ENCODE measurements around the gene AK4.

DNA sequence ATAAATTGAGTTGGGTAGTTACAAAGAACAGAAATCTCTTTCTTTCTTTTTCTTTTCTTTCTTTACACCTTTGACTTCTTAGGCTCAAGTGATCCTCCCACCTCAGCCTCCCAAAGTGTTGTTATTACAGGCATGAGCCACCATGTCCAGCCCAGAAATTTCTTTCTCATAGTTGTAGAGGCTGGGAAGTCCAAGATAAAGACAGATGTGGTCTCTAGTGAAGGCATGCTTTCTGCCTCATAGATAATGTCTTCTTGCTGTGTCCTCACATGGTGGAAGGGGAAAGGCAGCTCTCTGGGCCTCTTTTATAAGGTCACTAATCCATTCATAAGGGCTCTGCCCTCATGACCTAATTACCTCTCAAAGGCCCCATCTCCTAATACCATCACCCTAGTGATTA lies 97.3 kb downstream of the AK4 start:
- TF ChIP-seq, protein P1, sequence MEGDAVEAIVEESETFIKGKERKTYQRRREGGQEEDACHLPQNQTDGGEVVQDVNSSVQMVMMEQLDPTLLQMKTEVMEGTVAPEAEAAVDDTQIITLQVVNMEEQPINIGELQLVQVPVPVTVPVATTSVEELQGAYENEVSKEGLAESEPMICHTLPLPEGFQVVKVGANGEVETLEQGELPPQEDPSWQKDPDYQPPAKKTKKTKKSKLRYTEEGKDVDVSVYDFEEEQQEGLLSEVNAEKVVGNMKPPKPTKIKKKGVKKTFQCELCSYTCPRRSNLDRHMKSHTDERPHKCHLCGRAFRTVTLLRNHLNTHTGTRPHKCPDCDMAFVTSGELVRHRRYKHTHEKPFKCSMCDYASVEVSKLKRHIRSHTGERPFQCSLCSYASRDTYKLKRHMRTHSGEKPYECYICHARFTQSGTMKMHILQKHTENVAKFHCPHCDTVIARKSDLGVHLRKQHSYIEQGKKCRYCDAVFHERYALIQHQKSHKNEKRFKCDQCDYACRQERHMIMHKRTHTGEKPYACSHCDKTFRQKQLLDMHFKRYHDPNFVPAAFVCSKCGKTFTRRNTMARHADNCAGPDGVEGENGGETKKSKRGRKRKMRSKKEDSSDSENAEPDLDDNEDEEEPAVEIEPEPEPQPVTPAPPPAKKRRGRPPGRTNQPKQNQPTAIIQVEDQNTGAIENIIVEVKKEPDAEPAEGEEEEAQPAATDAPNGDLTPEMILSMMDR (optimal IDR thresholded peaks at IDR 0.05 in 1 of 3, IDR thresholded peaks at IDR 0.05 in 1 of 3, conservative IDR thresholded peaks at IDR 0.05 in 1 of 3; ENCODE audit: extremely low read depth in 1 of 3, insufficient read depth in 2 of 3, low read length in 3 of 3): no peak
- TF ChIP-seq EZH2 (IDR thresholded peaks at IDR 0.05; ENCODE audit: low read length): no peak

All from keratinocyte (primary cell).